NCI-H2029 treated with DMSO at 0.1 percent for 48 hours (cell line): Measurements from ENCODE around the gene NFATC1.
"Not testable (repeated sequence)": the region's sequence is repeated elsewhere in the genome, so short reads cannot be mapped to it uniquely, and the experiment has no call there.

Source experiments
- DNase-seq: peaks from one replicate; lab custom pipeline; 2025; lab: John Stamatoyannopoulos, UW

The NFATC1 gene

DNA sequence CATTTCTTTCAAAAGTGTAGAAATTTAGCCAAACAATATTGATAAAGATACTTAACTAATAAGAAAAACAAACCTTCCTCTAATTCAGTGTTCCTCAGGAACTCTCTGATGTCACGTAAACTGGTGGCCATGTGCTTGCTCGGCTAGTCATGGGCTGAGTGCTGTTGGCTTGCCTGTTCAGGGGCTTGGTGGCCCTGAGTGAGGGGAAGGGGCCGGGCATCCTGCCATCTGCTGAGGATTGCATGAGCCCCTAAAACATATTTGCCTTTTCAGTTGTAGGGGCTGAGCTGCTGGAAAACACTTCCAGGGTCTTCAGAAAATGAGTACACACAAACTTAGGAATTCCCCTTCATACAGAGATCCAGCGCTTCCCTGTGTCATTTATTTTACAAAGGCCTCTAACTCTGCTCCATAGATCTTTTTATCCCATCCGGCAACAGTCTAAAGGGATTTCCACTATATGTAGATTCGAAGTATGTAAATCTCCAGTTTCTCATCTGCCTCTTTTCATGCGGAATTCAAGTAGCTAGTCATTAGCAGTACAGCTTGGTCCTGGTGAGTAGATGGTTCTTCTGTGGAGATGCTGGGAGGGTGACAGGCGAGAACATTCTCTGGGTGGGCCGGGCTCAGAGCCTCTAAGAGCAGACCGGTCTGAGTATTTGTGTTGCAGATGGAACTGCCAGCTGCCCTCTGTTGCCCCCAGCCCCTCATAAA is 20.1 kb upstream of the NFATC1 start:
- no peak for DNase-seq

DNA sequence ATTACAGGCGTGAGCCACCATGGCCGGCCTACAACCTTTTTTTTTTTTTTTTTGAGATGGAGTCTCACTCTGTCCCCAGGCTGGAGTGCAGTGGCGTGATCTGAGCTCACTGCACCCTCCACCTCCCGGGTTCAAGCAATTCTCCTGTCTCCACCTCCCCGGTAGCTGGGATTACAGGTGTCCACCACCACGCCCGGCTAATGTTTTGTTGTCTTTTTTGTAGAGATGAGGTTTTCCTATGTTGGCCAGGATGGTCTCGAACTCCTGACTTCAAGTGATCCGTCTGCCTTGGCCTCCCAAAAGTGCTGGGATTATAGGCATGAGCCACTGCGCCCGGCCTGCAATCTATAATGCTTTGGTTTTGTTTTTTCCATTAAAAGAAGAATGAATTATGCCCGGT is 19.1 kb upstream of the NFATC1 start:
- not testable (repeated sequence) for DNase-seq

DNA sequence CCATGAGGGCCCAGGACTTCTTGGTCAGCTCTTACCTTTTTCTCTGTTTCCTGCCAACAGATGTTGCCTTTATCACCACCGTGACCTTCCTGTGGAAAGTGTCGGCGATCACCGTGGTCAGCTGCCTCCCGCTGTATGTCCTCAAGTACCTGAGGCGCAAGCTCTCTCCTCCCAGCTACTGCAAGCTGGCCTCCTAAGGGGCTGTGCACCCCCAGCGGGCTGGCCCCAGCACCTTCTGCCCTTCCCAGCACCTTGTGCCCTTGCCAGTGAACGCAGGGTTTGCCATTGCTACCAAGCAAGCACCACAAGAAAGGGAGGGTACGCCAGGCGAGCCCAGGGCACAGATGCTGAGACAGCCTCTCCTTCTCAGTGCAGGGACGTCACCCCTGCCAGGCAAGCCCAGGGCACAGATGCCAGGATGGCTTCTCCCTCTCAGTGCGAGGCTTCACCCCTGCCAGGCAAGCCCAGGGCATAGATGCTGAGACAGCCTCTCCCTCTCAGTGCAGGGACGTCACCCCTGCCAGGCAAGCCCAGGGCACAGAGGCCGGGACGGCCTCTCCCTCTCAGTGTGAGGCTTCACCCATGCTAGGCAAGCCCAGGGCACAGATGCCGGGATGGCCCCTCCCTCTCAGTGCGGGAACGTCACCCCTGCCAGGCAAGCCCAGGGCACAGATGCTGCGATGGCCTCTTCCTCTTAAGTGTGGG is 18.4 kb upstream of the NFATC1 start:
- DNase-seq: no peak

DNA sequence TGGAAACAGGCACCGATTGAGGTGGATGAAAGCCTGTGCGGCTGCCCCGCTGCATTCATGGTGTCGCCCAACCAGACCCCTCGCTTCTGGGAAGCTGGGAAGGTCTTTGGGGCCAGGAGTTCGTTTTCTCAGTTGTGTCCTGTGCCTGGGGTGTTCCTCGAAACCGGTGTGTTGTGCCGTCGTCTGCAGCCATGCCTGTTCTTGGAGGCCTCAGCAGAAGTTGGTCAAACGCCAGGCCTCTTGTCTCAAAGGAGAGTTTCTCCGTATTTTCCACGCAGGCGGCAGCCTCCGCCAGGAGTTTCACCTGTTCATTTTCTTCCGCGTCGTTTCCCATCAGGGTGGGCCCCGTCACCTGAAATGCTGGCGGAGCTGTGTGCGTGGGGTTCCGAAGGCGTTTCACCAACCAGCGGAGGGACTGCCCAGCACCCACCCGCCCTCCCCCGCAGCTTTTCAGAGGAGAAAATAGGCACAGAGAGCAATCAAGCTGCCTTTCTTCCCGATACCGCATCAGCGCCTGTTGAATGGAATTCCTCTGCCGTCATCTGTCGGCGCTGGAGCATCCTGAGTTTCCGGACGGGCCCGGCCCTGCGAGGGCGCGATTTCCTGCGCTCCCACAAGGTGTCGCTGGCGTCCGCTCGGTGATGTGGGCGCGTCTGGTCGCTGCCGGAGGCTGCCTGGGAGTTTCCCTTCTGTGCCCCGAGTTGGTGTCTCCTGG is 17.0 kb upstream of the NFATC1 start:
- no peak for DNase-seq

DNA sequence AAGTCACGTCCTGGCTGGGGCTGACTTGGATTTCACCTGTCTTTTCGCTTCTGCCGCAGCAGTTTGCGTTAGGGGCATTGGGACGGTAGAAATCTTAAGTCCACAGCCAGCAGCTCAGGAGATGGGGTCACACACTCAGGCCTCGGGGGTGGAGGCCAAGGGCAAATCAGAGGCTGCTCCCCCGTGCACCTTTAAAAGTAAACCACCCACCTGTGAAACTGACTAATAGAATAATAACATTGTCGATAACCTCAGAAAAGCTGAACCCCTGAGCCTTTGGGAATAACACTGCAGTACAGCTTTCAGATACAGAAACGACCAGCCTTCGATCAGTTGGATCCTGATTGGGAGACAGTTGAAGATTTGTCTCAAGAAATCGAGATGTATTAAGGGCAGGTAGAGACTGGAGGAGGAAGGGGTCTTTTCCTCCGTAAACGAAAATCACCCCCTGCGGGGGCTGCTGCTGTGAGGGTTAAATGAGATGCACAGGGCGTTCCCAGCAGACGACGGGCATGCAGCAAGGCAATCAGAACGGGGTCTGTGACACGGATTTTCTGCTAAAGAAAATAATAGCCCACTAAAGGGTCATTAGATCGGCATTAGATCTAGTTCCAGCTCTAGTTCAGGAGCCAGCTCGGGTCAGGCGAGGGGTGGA is 16.4 kb upstream of the NFATC1 start:
- no peak for DNase-seq

DNA sequence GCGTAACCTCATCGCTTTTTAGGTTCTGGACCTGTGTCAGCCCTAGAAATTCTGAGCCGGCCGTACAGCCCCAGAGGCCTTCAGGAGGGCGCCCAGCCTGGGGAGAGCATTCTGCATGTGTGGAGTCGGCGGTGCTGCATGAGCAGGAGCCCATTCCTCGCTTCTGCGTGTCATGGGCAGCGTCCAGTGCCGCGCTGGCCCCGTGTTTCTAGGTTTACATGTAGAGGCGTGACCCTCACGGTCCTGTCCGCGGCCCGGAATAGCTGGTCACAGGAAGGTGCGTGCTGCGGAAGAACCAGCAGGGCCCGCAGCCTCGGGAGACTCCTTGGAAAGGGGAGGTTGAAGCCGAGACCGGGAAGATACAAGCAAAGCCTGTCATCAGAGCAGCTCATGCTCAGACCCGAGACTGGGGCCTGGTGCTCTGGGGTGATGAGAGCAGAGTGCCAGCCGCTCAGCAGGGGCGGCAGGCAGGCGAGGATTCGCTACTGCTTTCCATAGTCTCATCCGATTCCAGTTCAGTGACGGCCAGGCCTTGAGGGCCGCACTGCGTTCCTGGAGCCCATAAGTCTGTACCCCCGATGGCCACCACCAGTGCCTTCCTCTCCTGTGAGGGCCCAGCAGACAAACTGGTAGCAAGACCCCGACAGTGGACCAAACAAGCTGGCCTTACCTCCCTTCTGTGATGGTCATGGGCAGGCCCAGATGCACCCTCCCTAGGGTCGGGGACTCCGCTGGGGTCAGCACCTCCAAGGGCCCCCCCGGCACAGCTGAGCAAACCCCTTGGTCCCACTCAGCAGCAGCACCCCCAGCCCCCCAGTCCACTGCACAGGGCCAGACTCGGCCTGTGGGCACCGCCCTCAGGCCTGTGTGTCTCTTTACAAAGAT is 15.6 kb upstream of the NFATC1 start:
- DNase-seq: no peak

DNA sequence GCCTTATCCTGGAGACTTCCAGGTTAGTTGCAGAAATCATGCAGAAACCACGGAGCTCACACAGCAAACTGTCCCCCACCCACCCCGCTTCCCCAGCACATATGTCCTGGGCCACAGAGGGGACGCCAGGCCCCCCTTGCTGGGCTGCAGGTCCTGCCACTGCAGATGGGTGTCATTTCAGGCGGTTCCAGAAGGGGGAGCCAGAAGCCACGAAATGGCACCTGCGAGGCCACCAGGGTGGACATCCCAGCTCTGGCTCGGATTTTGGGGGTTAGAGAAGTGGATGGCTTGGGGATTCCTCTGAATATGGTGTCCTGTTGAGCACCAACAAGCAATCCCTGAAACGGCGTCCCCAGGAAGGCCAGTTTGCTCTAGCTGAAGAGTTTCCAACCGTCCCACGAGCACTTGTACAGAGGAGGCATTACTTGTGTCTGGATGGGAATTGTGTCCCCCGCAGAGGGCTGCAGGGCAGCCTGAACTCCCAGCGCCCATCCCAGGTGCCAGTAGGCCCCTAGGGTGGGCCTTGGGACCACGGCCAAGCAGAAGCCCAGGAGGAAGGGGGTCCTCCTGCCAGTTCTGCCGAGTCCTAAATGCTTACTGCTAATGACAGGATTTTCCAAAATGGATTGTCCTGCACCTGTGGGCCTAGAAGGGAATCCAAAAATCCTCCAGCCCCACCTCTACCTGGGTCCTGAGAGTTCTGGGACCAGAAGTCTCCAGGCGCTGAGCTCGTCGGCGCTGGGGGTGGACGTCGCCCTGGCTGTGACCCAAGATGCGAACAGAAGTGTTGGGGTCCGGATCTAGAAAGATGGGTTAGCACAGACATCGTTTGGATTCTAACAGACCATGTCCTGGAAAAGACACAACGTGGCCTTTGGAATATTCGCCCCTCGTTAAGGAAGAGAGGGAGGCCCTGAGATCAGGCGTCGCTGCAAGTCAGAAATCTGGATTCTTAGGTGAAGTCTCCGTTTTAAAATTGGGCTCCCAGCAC is 14.6 kb upstream of the NFATC1 start:
- no peak for DNase-seq

DNA sequence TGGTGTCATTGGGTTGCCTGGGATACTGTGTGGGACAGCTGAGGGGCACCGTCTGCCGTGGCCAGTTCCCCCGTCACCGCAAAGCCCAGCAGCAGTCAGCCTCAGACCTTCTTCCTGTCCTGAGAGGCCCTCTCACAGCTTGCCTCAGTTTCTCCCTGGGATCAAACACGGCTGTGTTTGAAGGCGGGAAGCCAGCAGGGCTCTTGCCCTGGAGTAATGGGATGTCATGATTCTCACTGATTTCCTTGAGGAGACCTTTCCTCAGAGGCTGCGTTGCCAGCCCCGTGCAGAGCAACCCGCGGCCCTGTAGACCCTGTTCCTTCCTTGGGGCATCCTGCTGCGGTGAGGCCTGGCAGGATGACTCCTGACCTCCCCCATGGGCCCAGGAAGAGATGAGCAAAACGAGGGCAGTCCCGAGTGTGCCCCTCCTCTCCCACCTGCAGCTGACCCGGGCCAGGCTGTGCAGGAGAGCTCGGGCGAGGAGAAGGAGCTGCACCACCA is 13.9 kb upstream of the NFATC1 start:
- DNase-seq: no peak

DNA sequence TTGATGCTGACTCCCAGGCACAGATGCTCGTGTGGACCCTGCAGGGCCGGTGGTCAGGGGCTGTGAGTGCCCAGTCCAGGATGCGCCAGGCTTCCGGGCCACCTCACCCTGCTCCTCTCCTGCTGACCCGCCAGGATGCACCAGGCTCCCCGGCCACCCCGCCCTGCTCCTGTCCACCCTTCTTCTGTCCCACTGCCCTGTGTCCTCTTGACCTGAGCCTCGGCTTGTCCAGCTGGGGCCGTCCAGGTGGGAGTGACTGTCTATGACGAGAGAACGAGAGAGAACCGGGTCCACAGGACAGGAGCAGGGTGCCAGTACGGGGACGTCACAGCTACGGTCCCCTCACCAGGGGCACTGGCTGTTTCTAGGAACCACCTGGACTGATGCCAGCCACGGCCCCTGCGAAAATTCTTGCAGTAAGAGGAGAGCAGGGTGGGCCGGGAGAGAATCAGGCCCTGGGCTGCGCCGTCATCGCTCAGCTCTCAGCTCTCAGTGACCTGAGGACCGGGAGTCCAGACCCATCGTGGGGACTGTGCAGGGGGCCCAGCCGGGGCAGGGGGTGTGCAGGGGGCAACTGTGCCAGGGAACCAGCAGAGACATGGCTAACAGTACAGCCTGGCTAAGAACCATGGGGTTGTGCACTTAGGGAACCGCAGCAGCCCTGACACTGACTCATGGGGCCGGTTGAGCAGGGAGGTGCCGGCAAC is 12.9 kb upstream of the NFATC1 start:
- DNase-seq: no peak

DNA sequence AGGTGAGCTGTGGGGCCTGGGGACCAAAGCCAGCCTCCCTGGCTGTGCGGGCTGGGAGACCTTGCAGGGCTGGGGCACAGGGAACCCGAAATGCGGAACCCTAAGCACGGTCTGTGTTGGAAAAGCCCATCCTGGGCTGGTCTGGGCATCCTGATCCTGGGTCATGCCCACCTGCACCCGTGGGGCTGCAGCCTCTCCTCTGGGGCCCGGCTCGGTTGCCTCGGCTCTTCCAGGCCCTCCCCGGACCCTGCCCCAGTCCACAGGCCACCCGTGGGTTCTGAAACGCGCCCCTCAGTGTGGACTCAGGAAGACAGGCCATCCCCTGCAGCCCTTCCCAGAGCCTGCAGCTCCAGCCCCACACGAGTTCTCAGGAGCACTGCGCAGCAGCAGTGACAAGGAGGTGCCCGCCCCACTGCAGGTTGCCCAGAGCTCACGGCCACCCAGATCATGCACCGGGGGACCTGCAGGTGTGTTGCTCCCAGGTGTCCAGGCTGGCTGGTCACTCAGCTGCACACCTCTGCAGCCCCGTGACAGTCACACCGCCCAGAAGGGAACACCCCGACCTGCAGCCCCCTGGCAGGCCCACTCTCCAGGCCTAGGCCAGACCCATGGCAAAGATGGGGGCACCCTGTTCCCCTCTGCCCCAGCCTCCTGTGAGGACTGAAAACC is 12.2 kb upstream of the NFATC1 start:
- no peak for DNase-seq

DNA sequence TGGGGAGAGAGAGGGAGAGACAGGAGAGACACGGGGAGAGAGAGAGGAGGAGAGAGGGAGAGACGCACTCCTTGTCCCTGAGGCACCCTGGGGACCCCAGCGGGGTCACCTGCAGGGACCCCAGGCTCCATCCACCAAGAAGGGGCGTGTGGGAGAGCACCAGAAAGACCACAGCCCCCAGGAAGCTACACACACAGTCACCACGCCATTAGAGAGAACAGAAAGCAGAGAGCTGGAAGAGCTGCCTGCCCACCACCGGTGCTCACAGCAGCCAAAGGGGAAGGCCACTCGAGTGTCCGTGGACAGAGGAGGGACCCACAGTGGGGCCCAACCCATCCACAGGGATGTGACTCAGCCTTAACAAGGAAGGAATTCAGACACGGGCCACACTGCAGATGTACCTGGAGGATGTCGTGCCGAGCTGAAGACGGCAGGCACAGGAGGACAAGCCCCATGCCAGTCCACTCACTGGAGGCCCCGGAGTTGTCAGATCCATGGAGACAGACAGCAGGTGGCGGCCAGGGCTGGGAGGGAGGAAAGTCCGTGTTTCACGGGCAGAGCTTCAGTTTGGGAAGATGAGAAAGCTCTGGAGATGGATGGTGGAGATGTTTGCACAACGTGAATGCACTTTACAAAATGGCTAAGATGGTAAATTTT is 11.5 kb upstream of the NFATC1 start:
- no peak for DNase-seq

DNA sequence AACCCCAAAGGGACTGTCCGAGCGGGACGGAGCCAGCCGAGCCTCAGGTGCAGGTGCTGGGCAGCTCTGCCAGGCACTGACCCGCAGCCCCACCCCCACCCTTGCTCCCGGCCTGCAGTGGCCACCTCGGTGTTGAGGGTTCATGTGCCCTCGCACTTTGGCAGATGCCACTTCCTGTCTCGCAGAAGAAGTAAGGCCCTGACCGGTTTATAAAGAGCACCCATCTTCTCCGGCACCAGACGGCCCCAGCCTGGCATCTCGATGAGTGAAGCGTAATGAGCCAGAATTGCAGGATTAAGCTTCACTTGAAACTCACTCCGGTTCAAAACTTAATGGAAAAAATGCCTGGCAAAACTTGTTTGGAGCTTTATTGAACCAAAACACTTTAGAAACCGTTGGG is 10.9 kb upstream of the NFATC1 start:
- no peak for DNase-seq

DNA sequence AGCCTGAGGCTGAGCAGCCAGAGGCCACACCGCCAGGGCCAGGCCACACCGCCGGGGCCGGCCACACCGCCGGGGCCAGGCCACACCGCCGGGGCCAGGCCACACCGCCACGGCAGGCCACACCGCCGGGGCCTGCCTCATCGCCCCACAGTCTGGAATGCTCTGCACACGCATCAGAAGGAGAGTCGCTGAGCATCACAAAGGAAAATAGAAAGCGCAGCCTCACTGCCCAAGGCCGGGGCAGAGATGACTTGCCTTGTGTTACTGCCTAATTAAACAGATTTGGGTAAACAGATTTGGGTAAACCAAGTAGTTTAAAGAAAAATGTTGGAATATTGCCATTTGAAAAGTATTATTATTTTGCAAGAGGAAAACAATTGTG is 10.4 kb upstream of the NFATC1 start:
- no peak for DNase-seq

DNA sequence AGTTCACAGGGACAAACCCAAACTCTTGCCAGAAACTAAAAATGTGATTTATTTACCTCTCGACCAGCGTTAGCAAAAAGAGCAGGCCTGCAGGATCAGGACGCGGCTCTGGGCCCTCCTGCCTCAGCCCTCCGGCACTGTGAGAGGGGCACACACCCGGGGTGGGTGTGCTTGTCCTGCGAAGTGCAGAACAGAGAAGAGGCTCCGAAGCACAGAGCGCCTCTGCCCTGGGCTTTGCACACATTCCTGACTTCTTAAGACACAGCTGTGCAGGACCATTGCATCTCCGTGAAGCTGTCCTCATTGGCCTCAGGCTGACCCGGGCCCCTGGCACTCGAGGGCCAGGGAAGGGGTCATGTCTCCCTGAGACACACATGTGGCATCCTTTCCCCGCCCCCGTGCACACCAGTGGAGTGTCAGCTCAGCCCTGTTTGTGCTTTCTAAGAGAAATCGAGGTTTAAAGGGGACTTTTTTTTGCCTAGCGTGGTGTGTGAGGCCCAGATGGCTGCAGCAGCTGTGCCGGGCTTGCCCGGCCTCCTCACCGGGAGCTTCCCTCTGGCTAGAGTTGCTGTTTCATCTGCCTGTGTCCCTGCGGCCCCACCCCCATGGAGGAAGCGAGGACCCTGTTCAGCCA is 9.9 kb upstream of the NFATC1 start:
- no peak for DNase-seq

DNA sequence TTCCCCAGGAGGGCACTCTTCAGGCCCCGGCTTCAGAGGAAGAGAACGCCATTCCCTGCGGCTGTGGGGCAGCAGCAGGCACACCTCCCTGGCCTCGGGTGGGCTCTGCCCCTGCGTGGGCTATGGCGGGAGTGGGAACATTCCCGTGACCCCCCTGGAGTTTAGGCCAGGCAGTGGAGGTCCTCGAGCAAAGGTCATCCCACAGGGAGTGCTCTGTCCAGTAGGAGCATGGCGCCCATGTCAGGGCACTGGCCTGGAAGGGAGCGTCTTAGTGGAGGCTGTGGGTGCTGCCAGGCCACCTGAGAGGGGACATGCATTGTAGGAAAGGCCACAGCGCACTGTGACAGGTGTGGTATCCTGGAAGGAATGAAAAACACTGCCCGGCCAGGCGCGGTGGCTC is 9.2 kb upstream of the NFATC1 start:
- DNase-seq: no peak

DNA sequence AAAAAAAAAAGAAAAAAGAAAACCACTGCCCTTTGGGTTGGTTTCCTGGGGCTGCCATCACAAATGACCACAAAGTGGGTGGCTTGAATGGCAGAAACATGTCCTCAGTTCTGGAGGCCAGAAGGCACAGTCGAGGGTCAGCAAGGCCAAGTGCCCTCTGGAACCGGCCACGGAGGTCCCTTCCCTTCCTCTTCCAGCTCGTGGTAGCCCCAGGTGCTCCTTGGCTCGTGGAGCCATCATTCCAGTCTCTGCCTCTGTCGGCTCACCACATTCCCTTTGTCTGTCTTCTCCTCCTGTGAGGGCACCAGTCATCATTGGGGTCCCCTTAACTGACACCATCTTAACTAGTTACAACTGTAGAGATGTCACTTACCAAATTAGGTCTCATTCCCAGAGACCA is 8.5 kb upstream of the NFATC1 start:
- DNase-seq: no peak

DNA sequence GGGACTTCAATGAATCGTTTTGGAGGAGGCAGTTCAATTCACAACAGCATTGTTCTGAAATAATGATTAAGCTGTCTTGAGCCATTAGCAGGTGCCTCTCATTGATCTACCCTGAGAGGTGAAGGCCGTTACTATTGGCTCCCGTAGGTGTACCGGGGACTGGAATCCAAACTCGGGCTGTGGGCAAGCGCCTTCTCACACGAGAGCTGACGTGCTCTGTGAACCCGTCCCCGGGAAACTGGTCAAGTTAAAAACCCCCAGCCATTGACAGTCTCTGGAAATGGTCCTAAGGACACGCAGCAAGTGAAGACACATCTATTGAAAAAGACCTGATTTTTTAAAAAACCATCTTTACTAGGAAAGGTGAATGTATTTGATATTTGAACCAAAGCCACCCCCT is 8.1 kb upstream of the NFATC1 start:
- no peak for DNase-seq

DNA sequence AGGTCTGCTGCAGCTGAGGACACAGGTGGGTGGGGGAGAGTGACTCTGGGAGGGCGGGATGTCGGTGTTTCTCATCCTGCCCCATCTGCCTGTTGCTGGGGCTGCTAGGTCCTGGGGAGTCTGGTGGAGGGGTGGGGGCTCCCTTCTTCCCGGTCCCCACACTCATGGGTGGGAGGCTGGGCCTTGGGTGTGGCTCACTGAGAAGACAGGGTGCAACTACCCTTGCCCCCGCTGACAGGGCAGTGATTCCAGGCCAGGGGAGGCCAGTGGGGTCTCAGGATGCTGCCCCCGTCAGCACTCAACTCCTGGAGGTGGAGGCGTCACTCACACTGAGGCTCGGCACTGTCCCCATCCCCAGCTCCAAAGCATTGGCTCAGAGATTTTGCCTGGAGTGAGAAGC is 7.7 kb upstream of the NFATC1 start:
- no peak for DNase-seq
